Peyer's patch (tissue), 4 donors: Measurements from ENCODE around the gene MAD1L1. TPM values are rescaled to one million over a fixed set of nuclear protein-coding genes. Genes with fewer than 3 reads are reported as not detected.

Experiments
- DNase-seq, 3 donors: peaks; one replicate each; pipeline ENCODE4 v3.0.0-alpha.2; 2017 to 2019
- H3K27ac ChIP-seq, 4 donors: fragments of 200-600 bp; sonication (generic); one replicate each; pipeline ENCODE4 v1.5.1; 2016 to 2019
- H3K27me3 ChIP-seq, 2 donors: fragments of 200-600 bp; sonication (generic); one replicate each; pipeline ENCODE4 v1.5.1; 2019
- H3K36me3 ChIP-seq, 3 donors: fragments of 200-600 bp; sonication (generic); one replicate each; pipeline ENCODE4 v1.5.1; 2016 to 2019
- H3K4me1 ChIP-seq, 4 donors: fragments of 200-600 bp; sonication (generic); one replicate each; pipeline ENCODE4 v1.5.1; 2016 to 2019
- H3K4me3 ChIP-seq, 4 donors: fragments of 200-600 bp; sonication (generic); 1 replicate in 3 of 4; 2 replicates in 1 of 4; pipeline ENCODE4 v1.5.1; 2016 to 2019; ENCODE audit warnings: mild to moderate bottlenecking in 1 of 4
- H3K9me3 ChIP-seq, 4 donors: fragments of 200-600 bp; sonication (generic); one replicate each; pipeline ENCODE4 v1.5.1; 2016 to 2019; ENCODE audit warnings: mild to moderate bottlenecking in 1 of 4
- CTCF ChIP-seq, 6 experiments: fragments of 450-650 bp in 4 of 6; fragments of 200-600 bp in 2 of 6; sonication (generic) in 1 of 6; IDR thresholded peaks; one replicate each; pipeline ENCODE4 v1.5.1; 2017 to 2019; ENCODE audit warnings: antibody characterized with exemption in 6 of 6, mild to moderate bottlenecking in 3 of 6, moderate library complexity in 1 of 6
- POLR2A ChIP-seq, 2 donors: fragments of 450-650 bp; IDR thresholded peaks; one replicate each; pipeline ENCODE4 v1.5.1; 2017; ENCODE audit warnings: antibody characterized with exemption in 2 of 2, mild to moderate bottlenecking in 2 of 2, moderate library complexity in 2 of 2
- total RNA-seq, 4 donors: library from RNA; depleted of rRNA; stranded (reverse); fragments of >200 nt; gene quantifications; one replicate each; pipeline ENCODE4 v1.1.0, GENCODE V29; 2016

MAD1L1 gene
- total RNA-seq, 4 donors from 2014 or later = 43.9 to 417 (median 59.1) TPM

- no peaks in the 10 kb centered on the region for H3K9me3 ChIP-seq
- no peak for TF ChIP-seq POLR2A (IDR thresholded peaks at IDR 0.05)
- no peaks in the 10 kb centered on the region for H3K27me3 ChIP-seq
- peaks cover 0 to 11% (median 3%) of the 10 kb centered on the region in 4 donors for H3K4me1 ChIP-seq
- H3K27ac ChIP-seq = no peak overlapping the region
- H3K4me3 ChIP-seq = no peak overlapping the region
- DNase-seq = no peak
- peaks cover 0 to 19% (median 0%) of the 10 kb centered on the region in 3 donors for H3K36me3 ChIP-seq
Measured at GRCh38 chr7:2263176-2263575, 30.4 kb upstream of the MAD1L1 start.

GRCh38 chr7:2261611-2262010 lies 28.9 kb upstream of the MAD1L1 start:
- no peaks in the 10 kb centered on the region for H3K9me3 ChIP-seq
- no peak overlapping the region for H3K4me3 ChIP-seq
- H3K27ac ChIP-seq = peak overlapping the region in 2 of 4 donors; percentile 57 to 64
- H3K36me3 ChIP-seq = peaks cover 0 to 27% (median 0%) of the 10 kb centered on the region in 3 donors
- TF ChIP-seq CTCF (IDR thresholded peaks at IDR 0.05) (no peak), POLR2A (IDR thresholded peaks at IDR 0.05) (no peak)
- H3K27me3 ChIP-seq = no peaks in the 10 kb centered on the region
- peak in 2 of 3 donors; percentile 71 to 74 for DNase-seq
- peaks cover 0 to 11% (median 3%) of the 10 kb centered on the region in 4 donors for H3K4me1 ChIP-seq

GRCh38 chr7:2260820-2261219 lies 28.1 kb upstream of the MAD1L1 start:
- no peak for DNase-seq
- peaks cover 0 to 11% (median 3%) of the 10 kb centered on the region in 4 donors for H3K4me1 ChIP-seq
- H3K9me3 ChIP-seq = no peaks in the 10 kb centered on the region
- H3K4me3 ChIP-seq = no peak overlapping the region
- TF ChIP-seq CTCF (IDR thresholded peaks at IDR 0.05) (no peak), POLR2A (IDR thresholded peaks at IDR 0.05) (no peak)
- no peak overlapping the region for H3K27ac ChIP-seq
- H3K36me3 ChIP-seq = peaks cover 0 to 27% (median 0%) of the 10 kb centered on the region in 3 donors
- H3K27me3 ChIP-seq = no peaks in the 10 kb centered on the region

DNA sequence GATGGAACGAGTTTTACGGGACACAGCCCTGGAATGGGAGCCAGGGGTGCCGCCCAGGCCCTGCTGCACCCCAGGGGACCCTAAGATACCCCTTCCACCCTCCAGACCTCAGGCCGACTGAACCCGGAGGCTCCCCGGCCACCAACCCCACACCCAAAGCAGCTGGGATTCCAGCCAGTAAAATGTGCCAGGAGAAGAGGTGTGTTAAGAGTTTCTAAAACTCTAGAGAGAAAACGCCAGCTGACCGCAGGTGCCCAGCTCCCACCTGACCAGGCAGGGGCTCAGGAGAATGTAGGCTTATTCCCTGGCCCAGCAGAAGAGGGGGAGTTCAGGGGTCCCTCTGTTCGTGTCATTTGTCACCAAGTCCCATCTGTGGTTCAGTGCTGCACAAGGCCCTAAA lies 26.7 kb upstream of the MAD1L1 start:
- peaks cover 0 to 11% (median 3%) of the 10 kb centered on the region in 4 donors for H3K4me1 ChIP-seq
- TF ChIP-seq CTCF (IDR thresholded peaks at IDR 0.05) (no peak), POLR2A (IDR thresholded peaks at IDR 0.05) (no peak)
- H3K36me3 ChIP-seq = peaks cover 0 to 27% (median 0%) of the 10 kb centered on the region in 3 donors
- no peak overlapping the region for H3K4me3 ChIP-seq
- no peak for DNase-seq
- no peaks in the 10 kb centered on the region for H3K9me3 ChIP-seq
- no peaks in the 10 kb centered on the region for H3K27me3 ChIP-seq
- H3K27ac ChIP-seq = peak overlapping the region in 1 of 4 donors; percentile 17

- H3K27me3 ChIP-seq = no peaks in the 10 kb centered on the region
- peaks cover 0 to 11% (median 3%) of the 10 kb centered on the region in 4 donors for H3K4me1 ChIP-seq
- no peak overlapping the region for H3K4me3 ChIP-seq
- H3K9me3 ChIP-seq = no peaks in the 10 kb centered on the region
- TF ChIP-seq POLR2A (IDR thresholded peaks at IDR 0.05) = no peak
- no peak for TF ChIP-seq CTCF (IDR thresholded peaks at IDR 0.05)
- DNase-seq = peak in 2 of 3 donors; percentile 63 to 68
- H3K36me3 ChIP-seq = peaks cover 0 to 21% (median 0%) of the 10 kb centered on the region in 3 donors
- H3K27ac ChIP-seq = peak overlapping the region in 1 of 4 donors; percentile 17
Measured at GRCh38 chr7:2258661-2259365, 26.1 kb upstream of the MAD1L1 start.

GRCh38 chr7:2257651-2258050 lies 24.9 kb upstream of the MAD1L1 start:
- H3K9me3 ChIP-seq = no peaks in the 10 kb centered on the region
- H3K4me1 ChIP-seq = peaks cover 0 to 11% (median 3%) of the 10 kb centered on the region in 4 donors
- H3K36me3 ChIP-seq = peaks cover 0 to 9% (median 0%) of the 10 kb centered on the region in 3 donors
- no peak for TF ChIP-seq POLR2A (IDR thresholded peaks at IDR 0.05)
- no peaks in the 10 kb centered on the region for H3K27me3 ChIP-seq
- DNase-seq = no peak
- H3K4me3 ChIP-seq = no peak overlapping the region
- no peak overlapping the region for H3K27ac ChIP-seq
